C4-2B (cell line): ENCODE measurements around the gene FBXW5.

Experiments used
- CTCF ChIP-seq: fragments of 450-650 bp; conservative IDR thresholded peaks from 2 replicates; pipeline ENCODE4 v1.5.1; 2017; ENCODE audit warnings: mild to moderate bottlenecking
- ZFX ChIP-seq: fragments of 450-650 bp; IDR thresholded peaks from 2 replicates; pipeline ENCODE4 v1.6.1; 2017

- TF ChIP-seq CTCF (peak; percentile 49), ZFX (no peak)
These were observed 3.5 kb upstream of the FBXW5 start for GRCh38 chr9:136947955-136948510.
